Activated B cell treated with CpG ODN at 0.5 μM for 24 hours (primary cell): ENCODE results near the gene JUP. TPM values are rescaled to one million over a fixed set of nuclear protein-coding genes. Genes with fewer than 3 reads are reported as not detected.

Experiments
- ATAC-seq: fragments of 200-7000 bp; cut with Tn5 transposase; one replicate; pipeline ENCODE4 v1.10.0; 2021; ENCODE audit warnings: low read depth, mild to moderate bottlenecking, moderate library complexity
- CTCF ChIA-PET: fragments of 350-600 bp; sonication (Branson Sonifier 250); formaldehyde crosslinking; loops from one replicate; lab custom pipeline; 2021; ENCODE audit warnings: antibody characterized with exemption; lab: Charles Lee
- POLR2A ChIA-PET: fragments of 350-600 bp; sonication (Branson Sonifier 250); formaldehyde crosslinking; loops from one replicate; lab custom pipeline; 2021; ENCODE audit warnings: antibody characterized with exemption; lab: Charles Lee
- DNase-seq: peaks from one replicate; pipeline ENCODE4 v3.0.0; 2022
- H3K27ac Mint-ChIP-seq: one replicate; pipeline ENCODE4 v1.8.0; 2020; ENCODE audit warnings: mixed read lengths
- H3K27me3 Mint-ChIP-seq: one replicate; pipeline ENCODE4 v1.8.0; 2021; ENCODE audit warnings: mixed read lengths
- H3K36me3 Mint-ChIP-seq: one replicate; pipeline ENCODE4 v1.8.0; 2021; ENCODE audit warnings: low read depth, mixed read lengths
- H3K4me1 Mint-ChIP-seq: one replicate; pipeline ENCODE4 v1.8.0; 2021; ENCODE audit warnings: mixed read lengths
- H3K4me3 Mint-ChIP-seq: one replicate; pipeline ENCODE4 v1.8.0; 2020; ENCODE audit warnings: mild to moderate bottlenecking, mixed read lengths
- H3K9me3 Mint-ChIP-seq: one replicate; pipeline ENCODE4 v1.8.0; 2020; ENCODE audit warnings: mixed read lengths
- intact Hi-C: fragments of 100-400 bp; cut with micrococcal nuclease; formaldehyde crosslinking; loops from one replicate; pipeline ENCODE4 v1.15.1; 2024
- total RNA-seq: library from RNA; stranded (reverse); gene quantifications from 2 replicates; pipeline ENCODE4 v1.2.3, GENCODE V29; 2022
- TF ChIP-seq, protein P1 (sequence below): fragments of 200-600 bp; IDR thresholded peaks from one replicate; pipeline ENCODE4 v1.8.0; 2022; ENCODE audit warnings: antibody characterized with exemption, mild to moderate bottlenecking

The JUP gene
- total RNA-seq, 1 donor from 2014 or later: 31.1 TPM

DNA sequence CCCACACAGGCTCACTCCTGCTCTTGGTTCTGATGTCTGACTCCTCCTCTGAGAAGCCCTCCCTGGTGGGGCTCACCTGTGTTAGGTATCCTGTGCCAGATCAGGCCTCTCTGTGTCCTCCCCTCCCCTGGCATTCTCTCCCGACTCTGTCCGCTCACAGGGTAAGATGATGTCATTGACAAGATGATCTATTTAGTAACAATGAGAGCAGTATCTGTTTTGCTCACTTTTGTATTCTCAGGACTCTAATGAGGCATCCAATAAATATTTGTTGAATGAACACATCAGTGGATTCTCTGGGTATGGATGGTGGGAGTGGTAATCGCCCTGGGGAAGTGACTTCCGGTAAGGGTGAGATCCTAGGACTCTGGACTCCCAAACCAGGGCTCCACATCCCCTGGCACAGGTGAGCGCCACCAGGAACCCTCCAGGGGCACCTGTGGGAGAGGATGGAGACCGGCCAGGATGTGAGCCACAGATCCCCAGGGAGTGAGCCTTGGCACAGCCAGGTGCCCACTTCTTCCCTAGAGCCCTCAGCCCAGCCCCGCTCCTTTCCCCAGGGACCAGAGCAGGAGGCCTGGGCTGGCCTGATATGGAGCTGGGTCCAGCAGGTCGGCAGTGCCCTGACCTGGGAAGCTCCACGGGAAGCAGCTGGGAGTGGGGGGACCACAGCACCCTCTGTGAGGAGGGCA is 46.7 kb downstream of the JUP start:
- CTCF ChIA-PET: no interaction called here
- TF ChIP-seq, protein P1, sequence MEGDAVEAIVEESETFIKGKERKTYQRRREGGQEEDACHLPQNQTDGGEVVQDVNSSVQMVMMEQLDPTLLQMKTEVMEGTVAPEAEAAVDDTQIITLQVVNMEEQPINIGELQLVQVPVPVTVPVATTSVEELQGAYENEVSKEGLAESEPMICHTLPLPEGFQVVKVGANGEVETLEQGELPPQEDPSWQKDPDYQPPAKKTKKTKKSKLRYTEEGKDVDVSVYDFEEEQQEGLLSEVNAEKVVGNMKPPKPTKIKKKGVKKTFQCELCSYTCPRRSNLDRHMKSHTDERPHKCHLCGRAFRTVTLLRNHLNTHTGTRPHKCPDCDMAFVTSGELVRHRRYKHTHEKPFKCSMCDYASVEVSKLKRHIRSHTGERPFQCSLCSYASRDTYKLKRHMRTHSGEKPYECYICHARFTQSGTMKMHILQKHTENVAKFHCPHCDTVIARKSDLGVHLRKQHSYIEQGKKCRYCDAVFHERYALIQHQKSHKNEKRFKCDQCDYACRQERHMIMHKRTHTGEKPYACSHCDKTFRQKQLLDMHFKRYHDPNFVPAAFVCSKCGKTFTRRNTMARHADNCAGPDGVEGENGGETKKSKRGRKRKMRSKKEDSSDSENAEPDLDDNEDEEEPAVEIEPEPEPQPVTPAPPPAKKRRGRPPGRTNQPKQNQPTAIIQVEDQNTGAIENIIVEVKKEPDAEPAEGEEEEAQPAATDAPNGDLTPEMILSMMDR: no peak
- ATAC-seq: no peak

DNA sequence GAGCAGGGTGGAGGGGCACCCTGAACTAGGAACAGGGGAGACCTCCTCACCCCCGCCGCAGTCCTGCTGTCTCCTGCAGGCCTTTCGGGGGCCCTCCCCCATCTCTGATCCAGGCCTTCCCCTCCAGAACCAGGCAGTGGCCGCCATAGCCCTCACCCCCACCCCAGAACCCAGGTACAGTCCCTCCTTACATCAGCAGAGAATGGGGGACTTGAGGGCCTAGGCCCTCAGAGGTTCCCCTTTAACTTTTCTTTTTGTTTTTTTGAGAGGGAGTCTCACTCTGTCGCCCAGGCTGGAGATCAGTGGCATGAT is 47.8 kb downstream of the JUP start:
- intact Hi-C loops: loop anchor here (1.0 to 10.0 kb wide), 6 partner anchors 48 to 378 kb away; partner anchors contain the start of genes JUP, KLHL11 and P3H4
- Mint-ChIP-seq H3K4me3 (no peak overlapping the region), H3K9me3 (no peaks in the 10 kb centered on the region), H3K27ac (no peak overlapping the region), H3K27me3 (peaks cover 19% of the 10 kb centered on the region), H3K36me3 (no peaks in the 10 kb centered on the region), H3K4me1 (peaks cover 8% of the 10 kb centered on the region)
- ChIA-PET CTCF (interaction anchor here (0.9 kb wide), 1 partner anchor 61 kb away, joined by 6 read pairs; no protein-coding TSS in a partner anchor), POLR2A (no interaction called here)
- DNase-seq: no peak
- no peak for ATAC-seq
- TF ChIP-seq, protein P1: no peak

More for the DNA sequence above, 46.7 kb downstream of the JUP start:
- intact Hi-C loops: loop anchor here (2.0 to 10.0 kb wide), 2 partner anchors 71 to 125 kb away; partner anchors contain the start of genes KLHL11 and P3H4
- Mint-ChIP-seq H3K27ac (no peak overlapping the region), H3K36me3 (no peaks in the 10 kb centered on the region), H3K4me3 (no peak overlapping the region), H3K27me3 (peaks cover 17% of the 10 kb centered on the region), H3K4me1 (peaks cover 4% of the 10 kb centered on the region), H3K9me3 (no peaks in the 10 kb centered on the region)
- POLR2A ChIA-PET: no interaction called here
- no peak for DNase-seq

DNA sequence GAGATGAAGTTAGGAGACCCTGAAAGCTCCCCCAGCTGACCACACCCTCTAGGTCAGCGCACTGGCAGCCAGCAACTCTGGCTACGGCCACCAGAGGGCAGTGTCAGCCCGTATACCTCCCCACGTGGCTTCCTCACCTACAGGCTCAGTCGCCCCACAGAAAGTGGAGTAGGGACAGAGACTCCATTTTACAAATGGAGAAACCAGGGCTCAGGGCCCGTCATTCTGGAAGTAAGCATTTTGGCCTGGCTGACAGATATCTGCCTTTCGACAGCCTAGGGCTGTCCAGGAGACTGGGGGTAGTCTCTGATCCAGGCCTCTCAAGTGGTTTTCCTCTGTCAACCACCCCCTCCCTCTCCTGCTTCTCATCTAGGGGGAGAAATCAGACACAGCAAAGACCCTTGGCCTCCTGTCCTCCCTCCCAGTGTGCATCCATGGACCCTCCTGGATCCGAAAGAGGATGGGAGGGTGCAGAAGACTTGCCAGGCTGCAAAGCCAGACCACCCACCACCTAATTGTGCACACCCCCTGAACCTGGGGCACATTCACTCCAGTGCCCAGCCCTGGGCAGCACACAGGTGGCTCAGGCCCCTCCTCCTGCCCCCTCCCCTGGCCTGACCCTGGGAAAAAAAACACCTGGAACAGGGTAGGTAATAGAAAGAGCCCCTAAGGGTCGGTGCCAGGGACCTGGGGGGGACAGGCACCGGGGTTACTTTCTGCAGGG is 48.3 kb downstream of the JUP start:
- intact Hi-C loops: loop anchor here (1.0 to 10.0 kb wide), 6 partner anchors 48 to 378 kb away; partner anchors contain the start of genes JUP, KLHL11 and P3H4
- peaks cover 22% of the 10 kb centered on the region for H3K27me3 Mint-ChIP-seq
- ChIA-PET POLR2A (interaction anchor here (1.0 to 1.1 kb wide), 2 partner anchors 50 to 63 kb away, joined by 3 to 5 read pairs; partner anchors contain the start of gene EIF1), CTCF (interaction anchor here (0.9 to 4.3 kb wide), 6 partner anchors 48 to 73 kb away, joined by 5 to 54 read pairs (median 7); partner anchors contain the start of genes JUP and P3H4)
- TF ChIP-seq, protein P1: peak; percentile 94
- no peaks in the 10 kb centered on the region for H3K9me3 Mint-ChIP-seq
- H3K27ac Mint-ChIP-seq: no peak overlapping the region
- H3K36me3 Mint-ChIP-seq: no peaks in the 10 kb centered on the region
- no peak overlapping the region for H3K4me3 Mint-ChIP-seq
- peak; percentile 77 for DNase-seq
- H3K4me1 Mint-ChIP-seq: peaks cover 11% of the 10 kb centered on the region
- ATAC-seq: peak; percentile 96

DNA sequence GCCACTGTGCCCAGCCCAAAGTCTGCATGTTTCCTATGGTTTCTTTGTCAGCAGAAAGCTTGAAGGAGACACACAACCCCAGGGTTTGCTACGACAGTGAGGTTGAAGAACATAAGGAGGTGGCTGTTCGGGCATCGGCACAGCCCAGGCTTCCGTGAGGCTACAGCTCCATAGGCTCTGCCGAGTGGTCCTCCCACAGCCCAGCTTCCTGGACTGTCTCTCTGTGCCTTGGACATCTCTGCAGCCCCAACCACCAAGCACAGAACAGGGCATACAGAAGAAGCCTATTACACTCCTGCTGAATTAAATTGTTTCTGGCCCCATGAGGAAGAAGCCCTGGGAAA is 48.9 kb downstream of the JUP start:
- ATAC-seq (peak; percentile 8), DNase-seq (no peak)
- ChIA-PET POLR2A (interaction anchor here (1.0 to 1.1 kb wide), 2 partner anchors 49 to 64 kb away, joined by 3 to 5 read pairs; partner anchors contain the start of gene EIF1), CTCF (interaction anchor here (1.3 to 4.3 kb wide), 5 partner anchors 49 to 73 kb away, joined by 5 to 54 read pairs (median 7); partner anchors contain the start of genes JUP and P3H4)
- intact Hi-C loops: loop anchor here (1.0 to 10.0 kb wide), 6 partner anchors 49 to 379 kb away; partner anchors contain the start of genes JUP, KLHL11 and P3H4
- H3K4me1 Mint-ChIP-seq: peaks cover 11% of the 10 kb centered on the region
- TF ChIP-seq, protein P1: no peak
- H3K36me3 Mint-ChIP-seq: no peaks in the 10 kb centered on the region
- H3K27ac Mint-ChIP-seq: no peak overlapping the region
- H3K4me3 Mint-ChIP-seq: no peak overlapping the region
- no peaks in the 10 kb centered on the region for H3K9me3 Mint-ChIP-seq
- peaks cover 23% of the 10 kb centered on the region for H3K27me3 Mint-ChIP-seq
